IPS-NIHi7 (cell line): ENCODE measurements around the gene FGG.
"Not testable (repeated sequence)": the region's sequence is repeated elsewhere in the genome, so short reads cannot be mapped to it uniquely, and the experiment has no call there.

ENCODE experiments used
- DNase-seq: peaks from one replicate; pipeline ENCODE4 v3.0.0; 2012; ENCODE audit warnings: mixed read lengths; ENCODE audit errors: extremely low spot score

Gene FGG

DNA sequence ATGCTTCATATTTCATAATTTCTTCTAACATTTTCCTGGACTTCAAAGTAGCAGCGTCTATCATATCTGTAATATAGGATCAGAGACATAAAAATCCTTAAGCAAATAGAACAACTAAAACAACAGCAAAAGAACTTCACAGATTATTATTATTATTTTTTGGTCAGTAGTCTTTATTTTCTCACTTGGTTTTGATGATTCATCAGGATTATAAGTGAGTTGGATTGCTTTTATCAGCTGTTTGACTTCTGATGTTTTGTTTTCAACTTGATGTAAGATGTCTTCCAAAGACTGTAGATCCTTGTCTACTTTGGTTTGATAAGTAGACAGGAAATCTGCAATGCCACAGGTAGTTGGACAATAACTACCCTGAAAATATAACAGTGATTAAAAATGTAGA is 623 bp downstream of the FGG start:
- no peak for DNase-seq

- DNase-seq: no peak
These were observed 1.9 kb downstream of the FGG start for GRCh38 chr4:154610582-154610981.

GRCh38 chr4:154609532-154609931 is 2.9 kb downstream of the FGG start:
- no peak for DNase-seq

GRCh38 chr4:154608361-154609252 is 3.8 kb downstream of the FGG start:
- no peak for DNase-seq

DNA sequence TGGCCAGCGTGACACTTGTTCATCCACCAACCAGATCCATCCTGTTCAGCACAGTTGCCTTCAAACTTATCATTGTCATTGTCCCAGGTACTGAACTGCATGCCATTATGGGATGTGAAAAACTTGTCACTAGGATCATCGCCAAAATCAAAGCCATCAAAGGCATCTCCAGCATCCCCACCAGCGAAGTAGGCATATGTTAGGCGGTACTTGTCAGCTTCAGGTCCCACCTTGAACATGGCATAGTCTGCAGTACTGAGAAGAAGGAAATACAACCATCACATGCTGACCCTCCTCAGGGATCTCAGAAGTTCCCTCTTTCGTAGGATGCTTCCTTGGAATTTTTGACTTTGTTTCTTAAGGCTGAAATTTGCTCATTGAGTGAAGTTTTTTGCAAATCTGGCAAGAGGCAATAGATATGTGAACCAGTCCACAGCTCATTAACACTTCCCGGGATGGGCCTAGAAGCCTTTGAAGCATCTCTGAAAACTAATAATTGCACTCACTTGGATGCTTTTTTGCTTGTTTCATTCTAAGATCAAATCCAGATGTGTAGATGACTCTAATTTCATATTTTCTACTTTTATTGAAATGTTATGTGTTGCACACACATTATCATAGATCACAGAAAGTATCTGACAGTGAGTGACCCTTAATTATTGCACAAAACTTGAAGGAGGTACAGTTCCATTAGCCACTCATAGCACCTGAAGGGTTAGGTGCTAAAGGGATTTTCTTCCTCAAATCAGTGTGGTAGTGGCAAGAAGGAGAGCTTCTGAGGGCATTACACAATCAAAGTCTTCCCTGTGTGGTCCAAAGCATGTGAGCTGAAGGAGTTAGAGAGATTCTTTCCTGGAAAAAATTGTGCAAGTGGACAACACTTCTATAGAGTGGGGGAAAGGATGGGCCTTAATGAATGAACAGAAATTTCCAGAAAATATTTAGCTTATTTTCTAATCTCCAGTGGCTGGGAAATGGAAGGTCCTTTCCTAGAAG is 5.4 kb downstream of the FGG start:
- DNase-seq: no peak

GRCh38 chr4:154604696-154605200 is 7.7 kb downstream of the FGG start:
- DNase-seq: no peak

DNA sequence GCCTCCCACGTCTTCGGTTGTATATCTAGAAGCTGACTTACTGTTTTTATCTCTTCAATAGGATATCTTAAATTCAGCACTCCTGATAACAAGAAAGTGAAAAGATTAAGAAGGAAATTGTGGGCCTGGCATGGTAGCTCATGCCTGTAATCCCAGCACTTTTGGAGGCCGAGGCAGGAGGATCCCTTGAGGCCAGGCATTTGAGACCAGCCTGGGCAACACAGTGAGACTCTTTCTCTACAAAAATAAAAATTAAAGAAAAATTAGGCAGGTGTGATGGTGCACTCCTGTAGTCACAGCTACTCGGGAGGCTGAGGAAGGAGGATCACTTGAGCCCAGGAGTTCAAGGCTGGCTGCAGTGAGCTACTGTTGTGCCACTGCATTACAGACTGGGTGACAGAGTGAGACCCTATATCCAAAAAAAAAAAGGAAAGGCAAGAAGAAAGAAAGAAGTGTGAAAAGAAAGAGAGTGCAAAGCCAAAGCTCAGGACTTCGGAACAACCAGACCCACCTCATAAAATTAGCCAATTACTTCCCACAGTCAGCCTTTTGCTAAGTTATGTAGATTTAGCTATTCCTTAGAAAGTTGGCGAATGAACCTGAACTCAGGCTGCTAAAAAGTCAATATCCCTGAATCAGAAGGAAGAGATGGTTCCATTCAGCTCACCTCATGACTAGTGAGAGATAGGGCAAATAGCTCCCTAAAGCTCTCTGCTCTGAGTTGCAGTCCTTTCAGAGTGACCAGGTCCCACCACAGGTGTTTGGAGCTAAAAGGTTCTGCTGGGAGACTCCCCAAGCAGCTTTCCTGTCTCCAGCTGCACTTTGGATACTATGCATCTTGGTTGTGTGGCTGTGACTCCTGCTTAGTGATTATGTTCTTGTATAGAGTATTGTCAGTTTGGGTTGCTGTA is 9.2 kb downstream of the FGG start:
- no peak for DNase-seq

DNA sequence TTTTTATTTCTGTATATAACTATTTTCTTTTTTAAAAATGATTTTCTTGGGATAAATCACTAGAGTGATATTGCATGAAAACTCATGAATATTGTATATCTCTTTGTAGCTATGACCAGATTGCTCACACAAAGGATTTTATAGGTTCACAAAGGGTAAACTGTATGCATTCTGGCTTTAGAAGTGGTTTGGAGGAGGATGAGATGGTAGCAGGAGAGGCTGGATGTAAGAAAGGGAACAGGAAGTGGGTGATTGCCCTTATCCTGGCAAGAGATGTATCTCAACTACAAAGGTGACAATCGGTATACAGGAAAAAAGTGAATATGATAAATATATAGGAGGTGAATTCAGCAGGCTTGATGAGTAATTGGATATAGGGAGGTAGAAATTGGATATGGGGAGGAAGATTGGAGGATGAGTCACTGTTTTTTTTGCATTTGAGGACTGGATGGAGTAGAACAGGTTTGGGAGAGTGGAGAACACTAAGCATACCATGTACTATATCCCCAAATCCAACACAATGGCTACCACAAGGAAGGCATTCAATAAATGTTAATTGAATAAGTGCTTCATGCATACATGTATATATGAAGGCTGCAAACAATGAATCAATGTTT is 9.9 kb downstream of the FGG start:
- no peak for DNase-seq

- DNase-seq: no peak
These were observed 14.4 kb downstream of the FGG start for GRCh38 chr4:154597798-154598774.

DNA sequence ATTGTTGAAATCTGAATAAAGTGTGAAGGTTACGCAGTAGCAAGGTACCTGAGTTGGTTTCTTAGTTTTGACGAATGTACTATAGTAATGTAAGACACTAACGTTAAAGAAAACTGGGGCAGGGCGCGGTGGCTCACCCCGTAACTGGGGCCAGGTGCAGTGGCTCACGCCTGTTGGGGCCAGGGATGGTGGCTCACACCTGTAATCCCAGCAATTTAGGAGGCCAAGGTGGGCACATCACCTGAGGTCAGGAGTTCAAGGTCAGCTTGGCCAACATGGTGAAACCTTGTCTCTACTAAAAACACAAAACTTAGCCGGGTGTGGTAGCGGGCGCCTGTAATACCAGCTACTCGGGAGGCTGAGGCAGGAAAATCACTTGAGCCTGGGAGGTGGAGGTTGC is 15.2 kb downstream of the FGG start:
- DNase-seq: not testable (repeated sequence)

GRCh38 chr4:154595807-154596206 is 16.6 kb downstream of the FGG start:
- no peak for DNase-seq

DNA sequence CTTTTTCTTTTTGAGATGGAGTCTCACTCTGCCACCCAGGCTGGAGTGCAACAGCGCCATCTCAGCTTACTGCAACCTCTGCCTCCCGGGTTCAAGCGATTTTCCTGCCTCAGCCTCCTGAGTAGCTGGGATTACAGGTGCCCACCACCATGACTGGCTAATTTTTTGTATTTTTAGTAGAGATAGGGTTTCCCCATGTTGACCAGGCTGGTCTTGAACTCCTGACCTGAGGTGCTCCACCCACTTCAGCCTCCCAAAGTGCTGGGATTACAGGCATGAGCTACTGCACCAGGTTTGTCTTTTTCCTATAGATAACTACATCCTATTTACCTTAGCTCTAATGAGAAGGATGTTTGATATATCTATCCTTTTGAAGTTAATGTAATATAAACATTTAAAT is 18.1 kb downstream of the FGG start:
- DNase-seq: not testable (repeated sequence)

- no peak for DNase-seq
These were observed 18.6 kb downstream of the FGG start for GRCh38 chr4:154593868-154594267.

DNA sequence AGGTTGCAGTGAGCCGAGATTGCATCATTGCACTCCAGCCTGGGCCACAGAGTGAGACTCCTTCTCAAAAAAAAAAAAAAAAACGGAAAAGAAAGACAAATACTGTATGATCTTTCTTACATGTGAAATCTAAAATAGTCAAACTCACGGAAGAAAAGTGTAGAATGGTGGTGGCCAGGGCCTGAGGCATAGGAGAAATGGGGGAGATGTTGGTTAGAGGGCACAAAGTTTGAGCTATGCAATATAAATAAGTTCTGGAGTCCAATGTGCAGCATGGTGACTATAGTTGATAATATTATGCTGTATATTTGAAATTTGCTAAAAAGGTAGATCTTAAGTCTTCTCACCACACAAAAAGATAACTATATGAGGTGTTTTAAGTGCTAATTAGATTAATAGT is 20.6 kb downstream of the FGG start:
- no peak for DNase-seq

GRCh38 chr4:154590329-154591006 is 22.0 kb downstream of the FGG start, which contains the start of gene FGA:
FGA (minus strand) TSS chr4:154590742; CDS start chr4:154590687, 55 bp downstream.
- DNase-seq: no peak

GRCh38 chr4:154589296-154590197 is 22.9 kb downstream of the FGG start:
- DNase-seq: no peak

DNA sequence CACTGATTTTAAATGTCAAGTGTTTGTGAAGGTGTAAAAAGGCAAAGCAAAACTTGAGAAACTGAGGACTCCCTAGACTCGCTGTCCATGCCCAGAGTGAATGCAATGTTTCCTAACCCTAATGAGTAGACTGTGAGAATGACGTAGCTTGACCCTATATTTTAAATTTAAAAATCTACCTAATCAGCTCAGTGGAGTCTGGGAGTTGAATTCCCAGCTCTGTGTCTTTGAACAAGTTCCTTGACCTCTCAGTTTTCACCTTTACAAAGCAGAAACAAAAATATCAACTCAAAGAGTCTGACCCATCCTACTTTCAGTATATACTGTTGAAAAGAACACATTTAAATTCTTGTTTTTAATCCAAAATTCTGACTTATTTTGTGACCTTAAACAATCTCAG is 24.3 kb downstream of the FGG start:
- DNase-seq: no peak
